Activated CD4-positive, alpha-beta T cell treated with anti-CD3 and anti-CD28 coated beads for 4 hours (primary cell): ENCODE data around the gene SPATS2.
A peak's percentile ranks its signal among the peaks of the same experiment; 100 is the strongest.

Experiments used
- DNase-seq, 2 donors: peaks; one replicate each; pipeline ENCODE4 v3.0.0-alpha.2; 2020

The SPATS2 gene

GRCh38 chr12:49543914-49544815, 176.9 kb downstream of the SPATS2 start:
- DNase-seq, result no peak

- no peak for DNase-seq
Measured at GRCh38 chr12:49545815-49546214, 178.6 kb downstream of the SPATS2 start.

- no peak for DNase-seq
Measured at GRCh38 chr12:49546481-49546880, 179.2 kb downstream of the SPATS2 start.

GRCh38 chr12:49547090-49547690, 179.9 kb downstream of the SPATS2 start:
- DNase-seq, result no peak

- no peak for DNase-seq
Measured at GRCh38 chr12:49548481-49548821, 181.2 kb downstream of the SPATS2 start.

- peak in 1 of 2 donors; percentile 22 for DNase-seq
Measured at GRCh38 chr12:49548822-49549648, 181.8 kb downstream of the SPATS2 start.

GRCh38 chr12:49549735-49550692, 182.8 kb downstream of the SPATS2 start:
- no peak for DNase-seq

GRCh38 chr12:49550693-49551252, 183.5 kb downstream of the SPATS2 start:
- no peak for DNase-seq

GRCh38 chr12:49552014-49552413, 184.8 kb downstream of the SPATS2 start:
- DNase-seq, result no peak

GRCh38 chr12:49552425-49552824, 185.2 kb downstream of the SPATS2 start:
- DNase-seq, result no peak

- DNase-seq, result no peak
Measured at GRCh38 chr12:49552899-49553298, 185.6 kb downstream of the SPATS2 start.

- no peak for DNase-seq
Measured at GRCh38 chr12:49553512-49554088, 186.3 kb downstream of the SPATS2 start.

- DNase-seq, result no peak
Measured at GRCh38 chr12:49554266-49554665, 187.0 kb downstream of the SPATS2 start.

- no peak for DNase-seq
Measured at GRCh38 chr12:49555631-49556390, 188.5 kb downstream of the SPATS2 start.

- DNase-seq, result no peak
Measured at GRCh38 chr12:49556391-49557186, 189.3 kb downstream of the SPATS2 start.

GRCh38 chr12:49557187-49557916, 190.1 kb downstream of the SPATS2 start:
- no peak for DNase-seq

GRCh38 chr12:49557917-49558215, 190.6 kb downstream of the SPATS2 start:
- DNase-seq, result no peak

GRCh38 chr12:49558526-49558925, 191.3 kb downstream of the SPATS2 start:
- no peak for DNase-seq

GRCh38 chr12:49559011-49559675, 191.9 kb downstream of the SPATS2 start:
- DNase-seq, result no peak
